ENCODE results near the gene ADPRHL1.

- TF ChIP-seq CTCF (IDR thresholded peaks at IDR 0.05; ENCODE audit: low read length) (no peak), EZH2 (optimal IDR thresholded peaks at IDR 0.05; ENCODE audit: low read depth, low read length) (no peak)
These were observed 15.3 kb upstream of the ADPRHL1 start for GRCh38 chr13:113468472-113469201.

All from MM.1S (cell line).